ENCODE results near the gene OR7C2. TPM values are rescaled to one million over a fixed set of nuclear protein-coding genes. Genes with fewer than 3 reads are reported as not detected.

Gene OR7C2
- total RNA-seq, 1 donor from 2014 or later, result not detected

- intact Hi-C loops (cut with micrococcal nuclease), result no loop called here
These were observed 37.0 kb downstream of the OR7C2 start for GRCh38 chr19:14978161-14978776.

DNA sequence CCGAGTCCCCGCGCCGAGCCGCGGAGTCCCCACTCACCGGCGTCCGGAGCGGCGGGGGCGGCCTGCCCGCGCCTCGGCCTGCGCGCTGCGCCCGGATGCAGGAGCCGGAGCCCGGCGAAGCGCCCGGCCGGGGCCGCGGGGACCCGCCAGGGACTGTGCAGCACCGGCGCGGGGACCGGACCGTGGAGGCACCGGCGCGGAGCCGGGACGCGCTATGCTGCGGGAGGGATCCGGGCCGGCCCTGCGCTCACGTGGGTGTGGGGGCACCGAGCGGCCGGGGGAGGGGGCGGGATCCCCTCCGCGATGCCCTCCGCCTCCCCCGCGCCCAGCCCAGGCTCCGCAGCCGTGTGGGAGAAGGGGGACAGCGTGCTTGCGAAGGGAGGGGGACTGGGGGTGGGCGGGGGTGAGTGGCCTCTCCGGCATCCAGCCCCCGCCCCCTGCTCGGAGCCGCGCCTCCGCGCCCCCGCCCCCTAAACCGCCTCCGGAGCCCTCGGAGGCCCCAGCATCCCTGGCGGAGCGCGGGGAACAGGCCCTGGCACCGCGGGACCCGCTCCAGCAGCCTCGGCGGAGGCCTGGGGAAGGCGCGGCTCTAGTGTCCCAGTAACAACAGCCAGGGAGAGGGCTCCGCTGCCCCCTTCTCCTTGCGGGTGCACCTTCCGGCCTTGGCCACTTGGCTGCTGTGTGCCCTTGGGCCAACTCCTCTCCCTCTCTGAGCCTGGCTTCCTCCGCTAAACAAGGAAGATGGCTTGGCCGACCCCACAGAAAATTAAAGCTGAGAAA, 38.4 kb downstream of the OR7C2 start, which contains the start of gene SLC1A6:
SLC1A6 (minus strand) TSS at position 389 of the 780 bp plus-strand sequence. CDS start 6,954 bp downstream, outside the sequence.
- intact Hi-C loops (cut with micrococcal nuclease), result no loop called here

DNA sequence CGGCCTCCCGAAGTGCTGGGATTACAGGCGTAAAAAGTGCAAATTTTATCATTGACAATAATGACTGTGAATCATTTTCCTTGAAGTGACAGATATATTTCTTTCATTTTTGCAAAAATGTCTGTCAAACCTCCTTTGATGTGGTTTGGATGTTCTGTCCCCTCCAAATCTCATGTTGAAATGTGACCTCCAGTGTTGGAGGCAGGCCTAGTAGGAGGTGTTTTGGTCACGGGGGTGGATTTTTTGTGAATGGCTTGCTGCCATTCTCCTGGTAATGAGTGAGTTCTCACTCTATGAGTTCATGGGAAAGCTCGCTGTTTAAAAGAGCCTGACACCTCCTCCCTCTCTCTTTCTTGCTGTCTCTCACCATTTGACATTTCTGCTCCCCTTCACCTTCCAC, 43.8 kb downstream of the OR7C2 start:
- intact Hi-C loops (cut with micrococcal nuclease), result no loop called here

Other genes starting within 250 kb of the OR7C2 start
- gene ADGRE2, start 162.9 kb upstream of the OR7C2 start, total RNA-seq, result 1.2 and 2.2 TPM in 2 replicates
- gene OR7A5, start 106.3 kb upstream of the OR7C2 start, total RNA-seq, result not detected in 2 replicates
- gene OR7C1, start 106.3 kb upstream of the OR7C2 start, total RNA-seq, result not detected in 2 replicates
- gene OR7A10, start 92.6 kb upstream of the OR7C2 start, total RNA-seq, result not detected in 2 replicates
- gene OR7A17, start 55.4 kb upstream of the OR7C2 start, total RNA-seq, result not detected in 2 replicates
- gene SLC1A6, start 38.4 kb downstream of the OR7C2 start, total RNA-seq, result not detected in 2 replicates
- not detected in 2 replicates for gene CASP14, start 108.0 kb downstream of the OR7C2 start, total RNA-seq
- gene OR1I1, start 140.7 kb downstream of the OR7C2 start, total RNA-seq, result not detected in 2 replicates
- 0.41 and 0.55 TPM in 2 replicates for gene SYDE1, start 165.9 kb downstream of the OR7C2 start, total RNA-seq

Measured in T-helper 2 cell treated with Interferon-gamma antibody and Interleukin-4, amounts not matched to agents 100 ng/mL and 5 ng/mL, for 36 hours (primary cell).